Esophagus (tissue), 2 donors: ENCODE data around the gene UNC93B1. TPM values are rescaled to one million over a fixed set of nuclear protein-coding genes. Genes with fewer than 3 reads are reported as not detected.
"Not testable (repeated sequence)": the region's sequence is repeated elsewhere in the genome, so short reads cannot be mapped to it uniquely, and the experiment has no call there.

Experiments used
- H3K27ac ChIP-seq, 2 donors: one replicate each; pipeline ENCODE4 v1.5.1; 2013; ENCODE audit warnings: low read depth in 2 of 2, mild to moderate bottlenecking in 2 of 2, inconsistent platforms in 1 of 2, low read length in 1 of 2, moderate library complexity in 1 of 2
- H3K27me3 ChIP-seq, 2 donors: one replicate each; pipeline ENCODE4 v1.6.1; 2013; ENCODE audit warnings: low read length in 2 of 2, control low read depth in 1 of 2, mild to moderate bottlenecking in 1 of 2; ENCODE audit not compliant: insufficient read depth in 2 of 2, control insufficient read depth in 1 of 2
- H3K36me3 ChIP-seq, 2 donors: one replicate each; pipeline ENCODE4 v1.6.1; 2013; ENCODE audit warnings: low read length in 1 of 2; ENCODE audit not compliant: control insufficient read depth in 2 of 2, insufficient read depth in 2 of 2
- H3K4me1 ChIP-seq, 2 donors: one replicate each; pipeline ENCODE4 v1.6.1; 2013; ENCODE audit warnings: low read length in 1 of 2; ENCODE audit not compliant: control insufficient read depth in 2 of 2, insufficient read depth in 2 of 2
- H3K4me3 ChIP-seq, 2 donors: one replicate each; pipeline ENCODE4 v1.5.1; 2013; ENCODE audit warnings: low read length in 2 of 2, mild to moderate bottlenecking in 2 of 2, low read depth in 1 of 2, moderate library complexity in 1 of 2
- H3K9me3 ChIP-seq, 2 donors: one replicate each; pipeline ENCODE4 v1.6.1; 2013; ENCODE audit warnings: mild to moderate bottlenecking in 2 of 2, low read depth in 1 of 2, low read length in 1 of 2, moderate library complexity in 1 of 2; ENCODE audit not compliant: control insufficient read depth in 2 of 2, insufficient read depth in 1 of 2
- WGBS, 2 donors: extraction: QIAGEN DNeasy Blood & Tissue Kit; methylation state at CpG; one replicate each; pipeline ENCODE4 v1.1.7; 2013; 5-methylcytosine and 5-hydroxymethylcytosine counted together
- polyA plus RNA-seq, 2 donors: library from polyadenylated mRNA; stranded (reverse); fragments of 200-250 nt; gene quantifications; one replicate each; pipeline ENCODE4 v1.2.3, GENCODE V29; 2013
- donor health status: healthy with polysubstance abuse.
- donor health status: Bipolar disorder and iron deficiency.

UNC93B1 gene
- polyA plus RNA-seq, 2 donors, result 20.5 to 24.4 TPM

GRCh38 chr11:67964746-67965145, 39.2 kb downstream of the UNC93B1 start:
- not testable (repeated sequence) for H3K27me3 ChIP-seq

GRCh38 chr11:67963879-67964278, 40.0 kb downstream of the UNC93B1 start:
- H3K27ac ChIP-seq, H3K27me3 ChIP-seq, H3K9me3 ChIP-seq, H3K36me3 ChIP-seq, H3K4me3 ChIP-seq, H3K4me1 ChIP-seq: not testable (repeated sequence)
- WGBS, 2 donors, result 49 to 64% methylated on average over 6 of the region's 6 CpGs

More at GRCh38 chr11:67964746-67965145, 39.2 kb downstream of the UNC93B1 start:
- not testable (repeated sequence) for H3K9me3 ChIP-seq, H3K4me1 ChIP-seq, H3K4me3 ChIP-seq, H3K27ac ChIP-seq, H3K36me3 ChIP-seq

- not testable (repeated sequence) for H3K36me3 ChIP-seq, H3K9me3 ChIP-seq, H3K4me3 ChIP-seq, H3K27ac ChIP-seq, H3K4me1 ChIP-seq, H3K27me3 ChIP-seq
- WGBS, 2 donors, result 88 to 89% methylated on average over 16 of the region's 16 CpGs
These were observed 40.7 kb downstream of the UNC93B1 start for GRCh38 chr11:67963217-67963616.

GRCh38 chr11:67956236-67956635, 47.7 kb downstream of the UNC93B1 start:
- not testable (repeated sequence) for H3K27ac ChIP-seq, H3K9me3 ChIP-seq, H3K4me1 ChIP-seq, H3K27me3 ChIP-seq, H3K4me3 ChIP-seq, H3K36me3 ChIP-seq
- 70 to 74% methylated on average over 6 of the region's 6 CpGs for WGBS, 2 donors

- peak overlapping the region; percentile 41 to 47 for H3K4me3 ChIP-seq
- H3K4me1 ChIP-seq, H3K36me3 ChIP-seq, H3K27ac ChIP-seq, H3K9me3 ChIP-seq, H3K27me3 ChIP-seq: not testable (repeated sequence)
- WGBS, 2 donors, result 1% methylated on average over 31 to 57 of the region's 57 CpGs
These were observed 48.4 kb downstream of the UNC93B1 start for GRCh38 chr11:67955461-67956007.

GRCh38 chr11:67954971-67955370, 48.9 kb downstream of the UNC93B1 start:
- not testable (repeated sequence) for H3K36me3 ChIP-seq, H3K27me3 ChIP-seq, H3K4me1 ChIP-seq, H3K9me3 ChIP-seq, H3K27ac ChIP-seq
- peak overlapping the region in 1 of 2 donors; percentile 41 for H3K4me3 ChIP-seq
- WGBS, 2 donors, result 5 to 7% methylated on average over 20 to 26 of the region's 26 CpGs

- not testable (repeated sequence) for H3K4me3 ChIP-seq, H3K9me3 ChIP-seq, H3K4me1 ChIP-seq, H3K36me3 ChIP-seq, H3K27me3 ChIP-seq, H3K27ac ChIP-seq
- 90 to 93% methylated on average over 14 of the region's 14 CpGs for WGBS, 2 donors
These were observed 49.6 kb downstream of the UNC93B1 start for GRCh38 chr11:67954251-67954650.

- H3K4me3 ChIP-seq, H3K9me3 ChIP-seq, H3K27me3 ChIP-seq, H3K27ac ChIP-seq, H3K4me1 ChIP-seq, H3K36me3 ChIP-seq: not testable (repeated sequence)
- WGBS, 2 donors, result 85% methylated on average over 8 of the region's 8 CpGs
These were observed 53.2 kb downstream of the UNC93B1 start for GRCh38 chr11:67950705-67951104.

- not testable (repeated sequence) for H3K9me3 ChIP-seq, H3K4me1 ChIP-seq, H3K4me3 ChIP-seq, H3K36me3 ChIP-seq, H3K27me3 ChIP-seq, H3K27ac ChIP-seq
- whole genome bisulfite sequencing, 2 donors, result 78 to 90% methylated on average over 2 to 6 of the region's 7 CpGs
These were observed 56.1 kb downstream of the UNC93B1 start for GRCh38 chr11:67947785-67948184.

GRCh38 chr11:67946403-67946802, 57.5 kb downstream of the UNC93B1 start:
- not testable (repeated sequence) for H3K27ac ChIP-seq, H3K9me3 ChIP-seq, H3K27me3 ChIP-seq, H3K36me3 ChIP-seq, H3K4me3 ChIP-seq, H3K4me1 ChIP-seq
- 85 to 88% methylated on average over 4 of the region's 4 CpGs for WGBS, 2 donors
